GM18873 (cell line): ENCODE data around the gene CFAP45.

ENCODE experiments used
- ATAC-seq: cut with Tn5 transposase; IDR thresholded peaks from one replicate; pipeline ENCODE4 v1.9.1; 2021; ENCODE audit warnings: mild to moderate bottlenecking, moderate library complexity, moderate number of reproducible peaks; ENCODE audit not compliant: unreplicated experiment, low FRiP score

CFAP45 gene

GRCh38 chr1:159832309-159832708 is 67.7 kb downstream of the CFAP45 start:
- no peak for ATAC-seq

- no peak for ATAC-seq
Measured at GRCh38 chr1:159831412-159832141, 68.4 kb downstream of the CFAP45 start.

- ATAC-seq: no peak
Measured at GRCh38 chr1:159830722-159831121, 69.2 kb downstream of the CFAP45 start.

DNA sequence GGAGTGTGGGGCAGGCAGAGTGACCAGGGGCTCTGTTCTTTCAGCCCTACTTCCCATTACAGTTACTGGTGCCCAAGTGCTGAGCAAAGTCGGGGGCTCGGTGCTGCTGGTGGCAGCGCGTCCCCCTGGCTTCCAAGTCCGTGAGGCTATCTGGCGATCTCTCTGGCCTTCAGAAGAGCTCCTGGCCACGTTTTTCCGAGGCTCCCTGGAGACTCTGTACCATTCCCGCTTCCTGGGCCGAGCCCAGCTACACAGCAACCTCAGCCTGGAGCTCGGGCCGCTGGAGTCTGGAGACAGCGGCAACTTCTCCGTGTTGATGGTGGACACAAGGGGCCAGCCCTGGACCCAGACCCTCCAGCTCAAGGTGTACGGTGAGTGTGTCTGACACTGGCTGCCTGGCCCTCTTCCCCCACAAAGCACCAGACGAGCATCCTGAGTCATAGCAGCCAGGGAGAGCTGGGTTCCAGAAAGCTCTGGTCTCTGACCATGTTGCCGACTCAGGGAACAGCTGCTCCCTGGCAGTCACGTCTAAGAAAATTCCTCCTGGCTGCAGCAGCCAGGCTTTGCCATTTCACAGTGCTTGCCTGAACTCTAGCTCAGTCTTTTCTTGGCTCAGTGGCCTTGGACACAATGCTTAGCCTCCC is 70.0 kb downstream of the CFAP45 start:
- ATAC-seq: no peak

DNA sequence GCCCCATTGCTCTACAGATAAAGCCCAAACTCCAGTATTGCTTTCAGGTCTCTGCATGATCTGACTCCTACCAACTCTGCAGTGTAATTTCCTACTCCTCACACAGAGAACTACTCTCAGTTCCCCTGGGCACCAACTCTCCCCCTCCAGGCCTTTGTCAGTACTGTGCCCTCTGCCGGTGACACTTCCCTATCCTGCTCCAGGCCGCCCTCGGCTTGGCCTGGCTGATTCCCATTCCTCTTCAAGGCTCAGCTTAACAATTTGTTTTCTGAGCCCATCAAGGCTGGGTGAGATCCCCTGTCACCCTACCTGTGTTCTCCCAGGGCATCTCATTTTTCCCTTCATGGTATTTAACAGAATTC is 70.7 kb downstream of the CFAP45 start:
- peak; percentile 83 for ATAC-seq

DNA sequence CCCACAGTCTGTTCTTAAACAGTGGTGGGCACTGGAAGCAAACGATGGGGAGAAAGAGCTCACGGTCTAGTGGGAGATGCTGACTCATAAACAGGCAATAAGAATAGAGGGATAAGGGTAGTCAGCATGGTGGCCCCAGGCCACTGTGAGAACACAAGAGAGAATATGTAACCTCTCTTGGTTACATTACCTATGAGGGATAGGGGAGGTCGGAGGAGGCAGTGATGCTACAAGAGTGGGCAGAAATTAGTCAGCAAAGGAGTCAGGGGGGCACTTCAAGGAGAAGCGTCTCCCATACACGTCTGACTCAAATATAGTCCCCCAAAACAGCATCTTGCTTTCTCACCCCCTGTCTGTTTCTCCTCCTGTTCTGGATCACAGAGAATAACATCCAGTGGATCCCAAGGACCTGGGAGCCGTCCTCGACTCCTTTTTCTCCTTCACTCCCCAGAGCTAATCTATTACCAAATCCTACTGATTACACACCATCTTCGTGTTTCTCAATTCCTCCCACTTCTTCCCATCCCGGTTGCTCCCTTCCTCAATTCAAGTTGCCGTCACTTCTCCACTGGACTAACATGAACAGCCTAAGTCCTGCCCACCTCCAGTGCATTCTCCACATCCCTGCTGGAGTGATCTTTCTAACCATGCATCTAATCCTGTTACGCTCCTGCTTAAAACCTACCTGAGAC is 71.2 kb downstream of the CFAP45 start:
- ATAC-seq: no peak

- no peak for ATAC-seq
Measured at GRCh38 chr1:159828176-159828575, 71.8 kb downstream of the CFAP45 start.

DNA sequence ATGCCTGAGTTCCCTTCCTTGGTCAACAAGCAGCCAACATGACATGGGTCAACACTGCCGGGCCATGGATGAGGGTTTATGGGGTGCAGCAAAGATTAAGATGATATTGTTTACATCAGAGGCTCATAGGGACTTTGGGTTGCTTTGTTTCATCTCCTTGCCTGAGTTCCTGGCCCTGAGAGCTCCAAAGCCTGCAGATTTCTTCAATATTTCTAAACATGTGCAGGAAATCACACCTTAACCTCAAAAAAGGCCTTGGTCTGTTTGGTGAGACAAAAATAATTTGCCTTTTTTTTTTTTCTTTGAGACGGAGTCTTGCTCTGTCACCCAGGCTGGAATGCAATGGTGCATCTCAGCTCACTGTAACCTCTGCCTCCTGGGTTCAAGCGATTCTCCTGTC is 72.4 kb downstream of the CFAP45 start:
- ATAC-seq: no peak

GRCh38 chr1:159827102-159827490 is 72.9 kb downstream of the CFAP45 start:
- no peak for ATAC-seq

GRCh38 chr1:159826441-159827101 is 73.4 kb downstream of the CFAP45 start, which contains the start of gene SLAMF8:
Gene SLAMF8 (plus strand): TSS chr1:159826873. CDS start chr1:159826899, 26 bp downstream.
- no peak for ATAC-seq

- no peak for ATAC-seq
Measured at GRCh38 chr1:159825564-159825963, 74.4 kb downstream of the CFAP45 start.

DNA sequence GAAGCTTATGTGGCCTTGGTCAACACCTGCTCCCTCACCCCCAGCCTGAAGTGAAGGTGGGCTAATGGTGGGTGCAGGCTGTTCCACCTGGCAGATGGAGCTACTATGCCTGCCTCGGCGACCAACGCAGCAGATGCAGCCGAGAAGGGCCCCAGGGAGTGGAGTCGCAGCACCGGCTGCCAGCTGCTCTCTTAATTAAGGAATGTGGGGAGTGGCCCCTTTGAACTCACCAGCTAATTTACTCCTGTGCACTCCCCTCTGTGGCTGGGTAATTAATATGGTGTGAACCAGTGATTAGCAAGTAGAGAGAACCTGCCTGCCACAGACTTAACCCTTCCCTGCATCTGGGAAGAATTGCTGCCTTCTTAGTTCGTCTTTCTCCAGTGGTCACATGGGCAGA is 76.6 kb downstream of the CFAP45 start:
- no peak for ATAC-seq
